HG02884 (cell line): ENCODE measurements around the gene HNRNPC.
"Not testable (repeated sequence)": the region's sequence is repeated elsewhere in the genome, so short reads cannot be mapped to it uniquely, and the experiment has no call there.

Source experiments
- ATAC-seq: cut with Tn5 transposase; IDR thresholded peaks from one replicate; pipeline ENCODE4 v1.9.1; 2021; ENCODE audit warnings: mild to moderate bottlenecking, moderate library complexity; ENCODE audit not compliant: unreplicated experiment

The HNRNPC gene

DNA sequence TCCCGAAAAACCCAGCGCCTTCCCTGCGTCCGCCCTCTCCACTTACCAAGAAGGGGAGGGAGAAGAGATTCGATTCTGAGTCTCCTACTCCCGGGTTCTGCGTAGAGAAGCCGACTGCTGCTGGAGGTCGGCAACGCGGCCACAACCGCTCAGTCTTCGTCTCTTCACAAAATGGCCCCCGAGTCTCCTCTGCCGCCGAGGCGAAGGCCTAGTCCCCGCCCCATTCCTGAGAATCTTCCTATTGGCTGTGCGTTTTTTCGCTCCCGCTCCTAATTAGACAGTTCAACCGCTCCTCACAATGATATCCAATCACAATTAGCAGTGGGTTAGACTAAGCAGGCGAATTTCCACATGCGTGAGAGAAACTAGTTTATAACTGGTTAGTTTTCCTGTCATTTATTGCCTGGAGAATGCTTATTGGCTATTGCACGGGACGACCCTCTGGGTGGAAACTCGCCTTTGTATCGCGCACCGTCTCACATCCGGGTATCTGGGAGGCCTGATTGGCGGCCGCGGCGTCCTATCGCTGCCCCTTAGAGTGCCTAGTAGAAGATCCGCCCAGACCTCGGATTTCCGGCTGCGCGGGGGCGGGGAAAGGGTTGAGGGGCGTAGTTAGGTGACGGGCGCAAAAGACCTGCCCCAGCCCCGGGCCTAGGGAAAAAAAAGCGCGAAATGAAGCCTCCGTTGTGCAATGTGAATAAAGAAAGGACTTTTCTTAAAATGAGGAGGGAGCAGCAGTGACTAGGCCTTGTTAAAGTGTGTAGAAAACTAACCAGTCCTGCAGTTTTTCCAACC, at the start of gene HNRNPC:
HNRNPC (minus strand) TSS at position 191 of the 795 bp plus-strand sequence. CDS start 35,249 bp downstream, outside the sequence.
- ATAC-seq: peak; percentile 91

DNA sequence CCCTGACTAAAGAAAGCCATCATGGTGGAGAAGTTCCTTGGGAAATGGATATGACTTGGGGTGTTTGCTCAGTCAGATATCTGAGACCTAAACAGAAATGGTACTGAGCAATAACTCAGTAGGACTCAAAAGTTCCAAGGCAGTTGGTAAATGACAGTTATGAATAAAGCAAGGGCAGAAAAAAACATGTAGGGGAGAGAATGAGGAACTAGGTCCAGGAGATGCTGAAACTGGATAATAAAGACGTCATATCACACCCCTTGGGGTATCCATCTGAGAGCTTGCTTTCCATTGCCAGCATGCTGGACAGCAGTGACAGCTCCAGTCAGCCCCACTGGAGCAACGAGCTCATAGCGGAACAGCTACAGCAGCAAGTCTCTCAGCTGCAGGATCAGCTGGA, 48.2 kb upstream of the HNRNPC start:
- peak; percentile 59 for ATAC-seq

DNA sequence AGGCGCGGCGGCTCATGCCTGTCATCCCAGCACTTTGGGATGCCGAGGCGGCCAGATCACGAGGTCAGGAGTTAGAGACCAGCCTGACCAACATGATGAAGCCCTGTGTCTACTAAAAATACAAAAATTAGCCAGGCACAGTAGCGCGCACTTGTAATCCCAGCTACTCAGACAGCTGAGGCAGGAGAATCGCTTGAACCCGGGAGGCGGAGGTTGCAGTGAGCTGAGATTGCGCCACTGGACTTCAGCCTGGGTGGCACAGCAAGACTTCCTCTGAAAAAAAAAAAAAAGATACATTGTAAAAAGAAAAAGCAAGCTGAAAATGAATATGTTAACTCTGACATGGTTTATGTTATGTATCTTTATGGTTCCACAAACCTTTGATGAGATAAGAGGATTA, 44.3 kb upstream of the HNRNPC start:
- ATAC-seq: no peak

DNA sequence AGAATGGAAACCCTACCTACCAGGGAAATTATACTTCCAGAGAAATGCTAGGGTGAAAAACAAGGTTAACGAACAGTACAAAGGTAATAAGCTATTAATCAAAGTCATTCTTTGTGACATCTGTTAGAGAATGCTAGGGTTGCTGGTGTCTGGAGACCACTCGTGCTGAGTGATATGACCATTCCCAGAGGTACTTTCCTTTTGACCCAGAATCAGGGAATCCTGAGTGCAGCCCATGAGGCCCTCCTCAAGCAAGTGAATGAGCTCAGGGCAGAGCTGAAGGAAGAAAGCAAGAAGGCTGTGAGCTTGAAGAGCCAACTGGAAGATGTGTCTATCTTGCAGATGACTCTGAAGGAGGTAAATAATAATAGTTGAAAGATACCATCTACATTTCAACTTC, 42.4 kb upstream of the HNRNPC start:
- no peak for ATAC-seq

DNA sequence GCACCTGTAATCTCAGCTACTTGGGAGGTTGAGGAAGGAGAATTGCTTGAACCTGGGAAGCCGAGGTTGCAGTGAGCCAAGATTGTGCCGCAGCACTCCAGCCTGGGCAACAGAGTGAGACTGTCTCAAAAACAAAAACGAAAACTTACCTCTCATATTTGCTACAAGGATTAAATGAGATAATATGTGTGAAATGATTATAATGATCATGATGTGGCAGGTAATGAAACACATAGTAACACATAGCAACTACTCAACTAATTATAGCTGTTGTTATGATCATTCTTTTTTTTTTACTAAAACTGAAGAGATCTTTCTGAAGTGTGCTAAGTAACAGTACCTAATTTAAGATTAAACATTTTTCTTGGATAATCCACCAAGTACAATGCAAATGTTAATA, 40.7 kb upstream of the HNRNPC start:
- ATAC-seq: no peak

DNA sequence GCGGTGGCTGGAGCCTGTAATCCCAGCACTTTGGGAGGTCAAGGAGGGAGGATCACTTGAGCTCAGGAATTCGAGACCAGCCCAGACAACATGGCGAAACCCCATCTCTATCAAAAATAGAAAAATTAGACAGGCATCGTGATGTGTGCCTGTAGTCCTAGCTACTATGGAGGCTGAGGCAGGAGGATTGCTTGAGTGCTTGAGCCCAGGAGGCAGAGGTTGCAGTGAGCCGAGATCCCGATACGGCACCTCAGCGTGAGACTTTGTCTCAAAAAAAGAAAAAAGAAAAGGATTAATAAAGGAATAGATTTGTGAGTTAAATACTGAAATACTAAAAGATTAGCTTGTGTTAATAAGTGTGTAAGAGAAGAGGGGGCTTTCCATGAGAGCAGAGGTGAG, 40.0 kb upstream of the HNRNPC start:
- ATAC-seq: no peak

DNA sequence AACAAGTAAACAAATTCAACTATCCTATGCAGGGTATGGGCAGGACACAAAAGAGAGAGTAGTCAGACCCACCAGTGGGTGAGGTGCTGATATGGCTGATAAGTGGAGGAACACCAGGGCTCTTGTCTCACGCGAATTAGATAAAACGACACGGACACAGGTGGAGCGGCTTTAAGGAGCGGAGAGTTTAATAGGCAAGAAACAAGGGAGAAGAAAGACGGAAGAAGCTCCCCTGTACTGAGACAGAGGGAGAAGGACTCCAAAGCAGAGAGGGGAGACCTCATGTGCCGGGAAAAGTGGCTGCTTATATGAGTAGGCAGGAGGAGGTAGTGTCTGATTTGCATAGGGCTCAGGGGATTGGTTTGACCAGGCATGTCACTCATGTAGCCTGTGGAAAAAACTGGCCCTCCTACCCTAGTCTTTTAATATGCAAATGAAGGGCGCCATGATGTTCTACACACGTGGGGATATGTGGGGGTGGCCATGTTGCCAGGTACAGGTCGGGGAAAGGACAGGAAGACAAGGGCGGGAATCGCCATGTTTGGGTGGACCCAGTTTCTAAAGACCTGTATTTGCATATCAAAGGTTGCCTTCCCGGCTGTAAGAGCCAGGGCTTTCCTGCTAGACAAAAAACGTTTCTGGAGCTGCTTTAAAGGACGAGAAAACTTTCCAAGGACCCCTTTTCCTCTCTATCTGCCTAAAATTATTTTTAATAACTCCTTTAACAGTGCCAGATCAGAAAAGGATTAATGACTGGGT, 39.4 kb upstream of the HNRNPC start:
- ATAC-seq: peak; percentile 86

DNA sequence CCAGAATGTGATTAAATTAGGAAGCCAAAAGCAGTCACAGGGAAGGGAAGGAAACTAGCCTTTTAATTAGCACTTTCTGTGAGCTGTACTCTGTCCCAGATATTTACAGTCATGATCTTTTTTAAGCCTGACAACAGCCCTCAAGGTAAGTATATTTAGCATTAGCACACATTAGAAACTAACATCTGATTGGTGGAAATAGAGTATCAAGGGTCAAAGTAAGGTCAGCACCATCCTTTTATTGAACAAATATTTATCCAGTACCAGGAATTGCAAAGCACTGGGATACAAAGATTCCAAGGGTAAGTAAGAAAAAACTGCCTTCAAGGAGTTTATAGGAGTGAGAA, 38.9 kb upstream of the HNRNPC start:
- peak; percentile 18 for ATAC-seq

DNA sequence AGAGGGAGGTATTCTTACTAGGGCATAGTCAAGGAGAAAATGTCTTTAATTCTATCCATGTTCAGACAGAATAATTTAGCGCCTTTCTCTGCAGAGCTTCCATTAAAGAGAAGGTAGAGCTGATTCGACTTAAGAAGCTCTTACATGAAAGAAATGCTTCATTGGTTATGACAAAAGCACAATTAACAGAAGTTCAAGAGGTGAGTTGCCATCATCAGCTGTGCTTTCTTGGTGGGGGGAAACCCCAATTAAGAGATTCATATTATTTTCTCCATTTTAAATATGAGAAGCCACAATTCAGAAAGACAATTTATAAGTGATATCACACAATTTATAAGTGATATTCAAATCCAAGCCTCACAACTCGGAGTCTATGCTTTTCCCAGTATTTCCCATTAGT, 38.4 kb upstream of the HNRNPC start:
- ATAC-seq: no peak

DNA sequence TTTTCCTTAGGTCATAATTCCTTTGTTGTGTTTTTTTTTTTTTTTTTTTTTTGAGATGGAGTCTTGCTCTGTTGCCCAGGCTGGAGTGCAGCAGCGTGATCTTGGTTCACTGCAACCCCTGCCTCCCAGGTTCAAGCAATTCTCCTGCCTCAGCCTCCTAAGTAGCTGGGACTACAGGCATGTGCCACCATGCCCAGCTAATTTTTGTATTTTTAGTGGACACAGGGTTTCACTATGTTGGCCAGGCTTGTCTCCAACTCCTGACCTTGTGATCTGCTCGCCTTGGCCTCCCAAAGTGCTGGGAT, 33.5 kb upstream of the HNRNPC start:
- not testable (repeated sequence) for ATAC-seq

DNA sequence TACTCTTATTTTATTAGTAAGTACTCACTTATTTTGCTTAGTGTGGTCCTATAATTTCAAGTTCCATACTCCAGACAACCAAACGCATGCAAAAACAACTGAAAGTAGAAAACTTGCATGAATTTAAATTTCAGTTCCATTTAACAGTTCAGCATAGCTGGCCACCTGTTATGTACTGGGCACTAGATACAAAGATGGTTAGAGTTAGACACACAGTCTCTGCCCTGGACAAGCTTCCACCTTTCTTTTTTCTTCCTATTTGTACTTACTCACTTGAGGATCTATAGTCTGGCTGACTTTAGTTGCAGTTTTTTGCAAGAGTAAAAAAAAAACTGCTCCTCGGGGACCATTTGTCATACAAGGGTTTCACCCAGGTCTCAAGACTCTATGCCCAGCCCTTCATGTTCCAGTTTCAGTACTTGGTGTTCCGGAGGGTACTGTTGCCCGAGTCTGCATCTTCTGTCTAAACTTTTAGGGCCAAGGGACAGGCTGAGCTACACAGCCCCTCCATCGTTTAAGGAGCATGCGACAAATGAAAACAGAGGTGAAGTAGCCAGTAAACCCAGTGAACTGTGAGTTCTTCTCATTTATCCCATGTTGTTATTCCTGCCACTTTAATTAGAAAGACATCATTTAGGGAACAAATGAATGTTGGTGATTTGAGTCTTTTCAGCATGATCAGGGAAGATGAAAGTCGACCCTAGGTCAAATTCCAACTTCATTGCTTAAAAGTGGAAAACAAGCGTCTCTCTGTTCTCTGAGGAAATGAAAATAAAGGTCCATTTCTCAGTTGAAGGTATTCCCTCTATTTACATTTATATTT, 33.0 kb upstream of the HNRNPC start:
- no peak for ATAC-seq

DNA sequence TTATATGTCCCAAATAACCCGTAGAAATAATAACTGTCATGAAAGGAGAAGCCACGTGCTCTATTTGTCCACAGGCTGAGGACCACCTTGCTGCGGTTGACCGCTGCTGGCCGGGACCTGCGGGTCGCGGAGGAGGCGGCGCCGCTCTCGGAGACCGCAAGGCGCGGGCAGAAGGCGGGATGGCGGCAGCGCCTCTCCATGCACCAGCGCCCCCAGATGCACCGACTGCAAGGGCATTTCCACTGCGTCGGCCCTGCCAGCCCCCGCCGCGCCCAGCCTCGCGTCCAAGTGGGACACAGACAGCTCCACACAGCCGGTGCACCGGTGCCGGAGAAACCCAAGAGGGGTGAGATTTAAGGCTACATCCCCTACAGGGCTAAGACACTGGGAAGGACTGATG, 31.6 kb upstream of the HNRNPC start:
- no peak for ATAC-seq

DNA sequence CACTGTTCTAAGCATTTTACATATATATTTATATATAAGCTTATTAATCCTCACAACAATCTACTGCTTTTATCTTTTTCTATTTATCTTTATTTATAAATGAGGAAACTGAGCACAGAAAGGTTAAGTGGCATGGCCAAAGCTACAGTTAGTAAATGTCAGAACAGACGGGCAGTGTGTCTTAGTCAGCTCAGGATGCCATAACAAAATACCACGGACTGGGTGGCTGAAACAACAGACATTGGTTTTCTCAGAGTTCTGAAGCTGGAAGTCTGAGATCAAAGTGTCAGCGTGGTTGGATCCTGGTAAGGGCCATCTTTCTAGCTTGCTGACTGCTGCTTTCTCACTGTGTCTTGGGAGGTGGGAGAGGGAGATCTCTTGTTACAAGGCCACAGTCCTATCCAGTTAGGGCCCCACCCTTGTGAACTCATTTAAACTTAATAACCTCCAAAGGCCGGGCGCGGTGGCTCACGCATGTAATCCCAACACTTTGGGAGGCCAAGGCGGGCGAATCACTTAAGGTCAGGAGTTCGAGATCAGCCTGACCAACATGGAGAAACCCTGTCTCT, 30.4 kb upstream of the HNRNPC start:
- ATAC-seq: no peak

DNA sequence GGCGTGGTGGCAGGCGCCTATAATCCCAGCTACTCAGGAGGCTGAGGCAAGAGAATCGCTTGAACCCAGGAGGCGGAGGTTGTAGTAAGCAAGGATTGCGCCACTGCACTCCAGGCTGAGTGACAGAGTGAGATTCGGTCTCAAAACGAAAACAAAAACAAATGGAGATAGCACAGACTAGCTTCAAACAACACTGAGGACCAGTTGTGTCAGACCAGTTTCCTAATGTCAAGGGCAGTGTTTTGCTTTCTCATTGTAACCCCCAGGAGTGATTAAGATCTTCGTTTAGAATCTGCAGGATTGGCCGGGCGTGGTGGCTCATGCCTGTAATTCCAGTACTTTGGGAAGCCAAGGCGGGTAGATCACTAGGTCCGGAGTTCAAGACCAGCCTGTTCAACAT, 29.1 kb upstream of the HNRNPC start:
- no peak for ATAC-seq

DNA sequence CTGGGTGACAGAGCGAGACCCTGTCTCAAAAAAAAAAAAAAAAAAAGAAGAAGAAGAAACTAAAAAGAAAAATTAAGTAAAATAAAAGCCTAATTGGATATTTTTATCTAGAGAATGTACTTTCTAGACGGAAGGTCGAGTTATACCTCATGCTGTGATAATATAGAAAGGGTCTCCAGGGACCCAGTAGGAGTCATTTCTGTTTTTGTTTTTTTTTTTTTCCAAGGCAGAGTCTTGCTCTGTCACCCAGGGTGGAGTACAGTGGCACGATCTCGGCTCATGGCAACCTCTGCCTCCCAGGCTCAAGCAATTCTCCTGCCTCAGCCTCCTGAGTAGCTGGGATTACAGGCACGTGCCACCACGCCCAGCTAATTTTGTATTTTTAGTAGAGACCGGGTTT, 24.8 kb upstream of the HNRNPC start:
- ATAC-seq: not testable (repeated sequence)

DNA sequence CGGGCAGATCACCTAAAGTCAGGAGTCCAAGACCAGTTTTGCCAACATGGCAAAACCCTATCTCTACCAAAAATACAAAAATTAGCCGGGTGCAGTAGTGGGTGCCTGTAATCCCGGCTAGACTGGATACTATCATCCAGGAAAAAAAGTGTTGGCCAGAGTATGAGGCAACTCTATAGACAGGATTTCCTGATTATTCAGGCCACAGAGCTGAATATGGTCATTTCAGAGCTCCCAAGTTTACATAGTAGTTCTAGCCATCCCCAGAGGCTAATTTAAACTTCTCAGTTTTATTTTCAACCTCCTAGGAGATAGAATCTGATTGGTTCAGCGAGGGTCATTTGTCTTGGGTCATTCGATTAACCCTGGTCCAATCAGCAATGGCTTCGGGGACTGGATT, 17.9 kb upstream of the HNRNPC start:
- no peak for ATAC-seq

DNA sequence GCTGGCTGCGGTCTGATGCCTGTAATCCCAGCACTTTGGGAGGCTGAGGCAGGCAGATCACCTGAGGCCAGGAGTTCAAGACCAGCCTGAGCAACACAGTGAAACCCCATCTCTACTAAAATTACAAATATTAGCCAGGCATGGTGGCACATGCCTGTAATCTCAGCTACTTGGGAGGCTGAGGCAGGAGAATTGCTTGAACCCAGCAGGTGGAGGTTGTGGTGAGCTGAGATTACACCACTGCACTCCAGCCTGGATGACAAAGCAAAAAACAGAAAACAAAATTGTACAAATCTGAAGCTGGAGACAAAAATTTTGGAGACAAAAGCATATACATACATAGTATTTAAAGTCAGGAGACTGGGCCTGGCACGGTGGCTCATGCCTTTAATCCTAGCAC, 17.3 kb upstream of the HNRNPC start:
- ATAC-seq: not testable (repeated sequence)

DNA sequence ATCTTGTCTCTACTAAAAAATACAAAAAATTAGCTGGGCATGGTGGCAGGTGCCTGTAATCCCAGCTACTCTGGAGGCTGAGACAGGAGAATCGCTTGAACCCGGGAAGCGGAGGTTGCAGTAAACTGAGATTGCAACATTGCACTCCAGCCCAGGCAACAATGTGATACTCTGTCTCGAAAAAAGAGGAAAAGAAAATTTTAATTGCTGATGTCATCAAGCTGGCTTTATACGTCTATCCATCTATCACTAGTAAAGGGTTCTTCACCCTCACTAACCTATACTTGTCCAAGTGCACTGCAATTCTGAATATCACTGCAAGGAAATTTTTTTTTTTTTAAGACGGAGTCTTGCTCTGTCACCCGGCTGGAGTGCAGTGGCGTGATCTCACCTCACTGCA, 12.7 kb upstream of the HNRNPC start:
- not testable (repeated sequence) for ATAC-seq

DNA sequence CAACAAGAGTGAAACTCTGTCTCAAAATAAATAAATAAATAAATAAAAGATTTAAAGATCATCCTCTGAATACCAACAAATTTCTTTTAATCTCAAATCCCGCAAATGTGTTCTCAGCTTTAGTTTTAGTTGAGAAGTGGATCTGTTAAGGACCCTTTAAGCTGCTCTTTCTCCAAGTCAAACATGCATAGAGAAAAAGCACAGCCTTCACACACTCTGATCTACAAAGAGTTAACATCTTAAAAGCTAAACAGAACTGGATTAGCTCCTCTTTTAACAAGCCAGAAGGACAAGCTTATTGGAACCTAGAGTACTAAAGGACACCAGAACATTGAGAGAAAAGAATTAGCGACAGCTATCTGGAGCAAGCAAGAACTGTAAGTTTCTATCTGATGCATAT, 10.5 kb upstream of the HNRNPC start, which contains the start of gene RPGRIP1:
RPGRIP1 (plus strand) TSS at position 301 of the 400 bp plus-strand sequence. CDS start 7,894 bp downstream, outside the sequence.
- ATAC-seq: no peak

DNA sequence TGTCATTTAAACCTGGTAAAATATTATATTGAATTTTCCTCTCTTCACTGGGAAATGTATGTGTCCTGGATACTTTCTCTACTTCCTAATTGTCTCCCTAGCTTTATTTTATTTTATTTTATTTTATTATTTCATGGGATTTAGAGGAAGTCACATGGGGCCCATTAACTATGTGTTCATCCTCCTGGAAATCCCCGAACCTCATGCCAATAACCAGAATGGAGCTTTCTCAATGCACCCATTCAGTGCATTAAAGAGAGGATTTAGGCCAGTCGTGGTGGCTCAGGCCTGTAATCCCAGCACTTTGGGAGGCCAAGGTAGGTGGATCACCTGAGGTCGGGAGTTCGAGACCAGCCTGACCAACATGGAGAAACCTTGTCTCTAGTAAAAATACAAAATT, 9.4 kb upstream of the HNRNPC start:
- ATAC-seq: no peak

DNA sequence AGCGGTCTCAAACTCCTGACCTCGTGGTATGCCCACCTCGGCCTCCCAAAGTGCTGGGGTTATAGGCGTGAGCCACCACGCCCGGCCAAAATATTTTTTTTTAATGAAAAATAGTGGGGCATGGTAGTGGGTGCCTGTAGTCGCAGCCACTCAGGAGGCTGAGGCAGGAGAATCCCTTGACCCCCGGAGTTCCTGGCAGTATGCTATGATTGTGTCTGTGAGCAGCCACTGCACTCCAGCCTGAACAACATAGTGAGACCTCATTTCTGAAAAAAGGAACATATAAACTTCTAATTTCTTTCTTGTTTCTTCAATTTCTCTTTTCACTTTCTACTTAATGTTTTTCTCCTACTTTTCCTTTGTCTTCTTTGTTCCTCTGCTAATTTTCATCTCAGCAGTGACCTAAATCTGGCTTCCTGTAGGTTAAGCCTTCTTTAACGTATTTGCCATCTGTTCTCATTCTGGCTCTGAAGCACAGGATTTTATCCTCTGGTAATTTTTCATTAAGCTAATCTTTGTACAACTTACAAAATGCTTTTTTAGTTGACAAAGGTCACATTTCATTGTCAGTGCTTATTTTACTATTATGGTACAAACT, 6.1 kb upstream of the HNRNPC start:
- ATAC-seq: no peak
